IMR-90 (cell line): ENCODE data around the gene EYS. TPM values are rescaled to one million over a fixed set of nuclear protein-coding genes. Genes with fewer than 3 reads are reported as not detected.

Source experiments
- ATAC-seq: fragments of 200-7000 bp; cut with Tn5 transposase; 2 replicates; pipeline ENCODE4 v1.9.1; 2020; ENCODE audit warnings: low read depth, mild to moderate bottlenecking, moderate library complexity
- BruUV-seq: library from RNA; stranded (reverse); fragments of 400-500 nt; replicated peaks from 2 replicates; lab custom pipeline; 2021; lab: Mats Ljungman, UMichigan
- CTCF ChIA-PET: fragments of 300-600 bp; formaldehyde crosslinking; extraction: SDS; loops from one replicate; lab custom pipeline; 2021; ENCODE audit warnings: antibody characterized with exemption; lab: Yijun Ruan, JAX
- POLR2A ChIA-PET: fragments of 300-600 bp; sonication (Branson Sonifier 250); formaldehyde crosslinking; loops from one replicate; lab custom pipeline; 2022; ENCODE audit warnings: antibody characterized with exemption; ENCODE audit not compliant: unreplicated experiment; lab: Charles Lee
- DNase-seq: peaks from one replicate; pipeline ENCODE4 v3.0.0; 2013
- H2AFZ ChIP-seq: replicated peaks from 2 replicates; pipeline ENCODE3; 2013; ENCODE audit warnings: low read length, mild to moderate bottlenecking; ENCODE audit not compliant: poor library complexity
- H2AK5ac ChIP-seq: 2 replicates; pipeline ENCODE4 v1.6.1; 2013; ENCODE audit warnings: low read depth, low read length, inconsistent platforms
- H2AK9ac ChIP-seq: replicated peaks from 2 replicates; pipeline ENCODE3; 2013; ENCODE audit warnings: mild to moderate bottlenecking, low read depth, low read length, moderate library complexity; ENCODE audit not compliant: poor library complexity
- H2BK120ac ChIP-seq: 2 replicates; pipeline ENCODE4 v1.6.1; 2013; ENCODE audit warnings: low read depth, low read length, inconsistent platforms
- H2BK15ac ChIP-seq: 3 replicates; pipeline ENCODE4 v1.6.1; 2013; ENCODE audit warnings: low read depth, low read length, inconsistent platforms
- H2BK20ac ChIP-seq: 2 replicates; pipeline ENCODE4 v1.6.1; 2013; ENCODE audit warnings: low read depth, mild to moderate bottlenecking, inconsistent platforms, low read length, moderate library complexity
- H2BK5ac ChIP-seq: 2 replicates; pipeline ENCODE4 v1.6.1; 2013; ENCODE audit warnings: mild to moderate bottlenecking, low read depth, low read length, inconsistent platforms; ENCODE audit not compliant: poor library complexity, severe bottlenecking
- H3K14ac ChIP-seq: replicated peaks from 2 replicates; pipeline ENCODE4 v1.6.1; 2013; ENCODE audit warnings: low read depth, low read length, inconsistent platforms
- H3K18ac ChIP-seq: 2 replicates; pipeline ENCODE4 v1.6.1; 2013; ENCODE audit warnings: low read depth, low read length, control low read depth
- H3K23ac ChIP-seq: 2 replicates; pipeline ENCODE4 v1.6.1; 2013; ENCODE audit warnings: low read depth, low read length, inconsistent platforms
- H3K27ac ChIP-seq: 2 replicates; pipeline ENCODE4 v1.5.1; 2013; ENCODE audit warnings: mild to moderate bottlenecking, control low read depth, low read length; ENCODE audit not compliant: insufficient read depth
- H3K27me3 ChIP-seq: 2 replicates; pipeline ENCODE4 v1.6.1; 2013; ENCODE audit warnings: low read length; ENCODE audit not compliant: control insufficient read depth, insufficient read depth
- H3K36me3 ChIP-seq: 2 replicates; pipeline ENCODE4 v1.6.1; 2013; ENCODE audit warnings: low read length, mixed read lengths; ENCODE audit not compliant: control insufficient read depth, insufficient read depth
- H3K4ac ChIP-seq: 2 replicates; pipeline ENCODE4 v1.6.1; 2013; ENCODE audit warnings: low read depth, low read length, inconsistent platforms
- H3K4me1 ChIP-seq: 2 replicates; pipeline ENCODE4 v1.6.1; 2013; ENCODE audit warnings: low read length, mixed read lengths; ENCODE audit not compliant: control insufficient read depth, insufficient read depth
- H3K4me2 ChIP-seq: 2 replicates; pipeline ENCODE4 v1.6.1; 2013; ENCODE audit warnings: low read depth, mild to moderate bottlenecking, control low read depth, low read length, moderate library complexity
- H3K4me3 ChIP-seq: 2 replicates; pipeline ENCODE4 v1.5.1; 2013; ENCODE audit warnings: low read depth, mild to moderate bottlenecking, control low read depth, low read length, moderate library complexity; ENCODE audit not compliant: insufficient read depth
- H3K56ac ChIP-seq: 2 replicates; pipeline ENCODE4 v1.6.1; 2013; ENCODE audit warnings: low read length, inconsistent platforms; ENCODE audit not compliant: insufficient read depth; ENCODE audit errors: extremely low read depth
- H3K79me1 ChIP-seq, 2 experiments: 2 replicates each; pipeline ENCODE4 v1.6.1; 2013; ENCODE audit warnings: low read length in 2 of 2, inconsistent platforms in 1 of 2, low read depth in 1 of 2
- H3K9ac ChIP-seq: 2 replicates; pipeline ENCODE4 v1.6.1; 2013; ENCODE audit warnings: low read depth, low read length, control low read depth
- H3K9me1 ChIP-seq: 2 replicates; pipeline ENCODE4 v1.6.1; 2013; ENCODE audit warnings: low read length, inconsistent platforms; ENCODE audit not compliant: insufficient read depth
- H3K9me3 ChIP-seq: 2 replicates; pipeline ENCODE4 v1.6.1; 2013; ENCODE audit warnings: low read length; ENCODE audit not compliant: control insufficient read depth, insufficient read depth
- H4K20me1 ChIP-seq: 2 replicates; pipeline ENCODE4 v1.6.1; 2013; ENCODE audit warnings: low read length, inconsistent platforms; ENCODE audit not compliant: insufficient read depth
- H4K5ac ChIP-seq: 2 replicates; pipeline ENCODE4 v1.6.1; 2013; ENCODE audit warnings: mild to moderate bottlenecking, low read depth, low read length, control low read depth
- H4K8ac ChIP-seq, 2 experiments: 2 replicates each; pipeline ENCODE4 v1.6.1; 2013; ENCODE audit warnings: low read depth in 2 of 2, low read length in 2 of 2, control low read depth in 1 of 2, inconsistent platforms in 1 of 2
- H4K91ac ChIP-seq: 2 replicates; pipeline ENCODE4 v1.6.1; 2013; ENCODE audit warnings: low read depth, low read length, inconsistent platforms; ENCODE audit not compliant: insufficient read depth
- CEBPB ChIP-seq: IDR thresholded peaks from 2 replicates; pipeline ENCODE4 v1.6.1; 2012; ENCODE audit warnings: low read depth, low read length, improper control_type of control experiment
- NFE2L2 ChIP-seq: fragments of 150-350 bp; IDR thresholded peaks from 2 replicates; pipeline ENCODE4 v1.6.1; 2016; ENCODE audit warnings: low read depth, mild to moderate bottlenecking, low read length
- WGBS, 2 experiments: methylation state at CpG; one replicate each; pipeline versions ENCODE4 v1.1.5 to v1.1.7; 2013; ENCODE audit warnings: missing lambda C conversion rate in 2 of 2; ENCODE audit not compliant: insufficient read length in 1 of 2; ENCODE audit errors: extremely low coverage in 2 of 2; 5-methylcytosine and 5-hydroxymethylcytosine counted together
- dilution Hi-C: fragments of 300-500 bp; cut with HindIII; formaldehyde crosslinking; loops from one replicate; pipeline ENCODE4 v1.14.3; 2018; ENCODE audit warnings: low sequenced_read_pairs; ENCODE audit not compliant: unreplicated experiment
- in situ Hi-C: fragments of 300-500 bp; cut with MboI; formaldehyde crosslinking; loops from 3 replicates; pipeline ENCODE4 v1.14.3; 2019; ENCODE audit warnings: low sequenced_read_pairs, inconsistent platforms, mixed read lengths
- intact Hi-C: fragments of 100-400 bp; cut with micrococcal nuclease; formaldehyde crosslinking; loops from 2 replicates; pipeline ENCODE4 v1.10.0; 2022
- polyA plus RNA-seq, 3 experiments: library from polyadenylated mRNA; depleted of rRNA; stranded (reverse); fragments of >200 nt; gene quantifications; 2 replicates each; pipeline ENCODE4 v1.2.3, GENCODE V29; 2012; ENCODE audit warnings: low replicate concordance in 1 of 3
- total RNA-seq: library from RNA; depleted of rRNA; stranded (reverse); fragments of >200 nt; gene quantifications from 2 replicates; pipeline ENCODE4 v1.2.3, GENCODE V29; 2012

Gene EYS
- total and polyA plus RNA-seq, 2 of the 4 experiments (the other 2 are of a cell fraction): under 0.01 TPM; not detected in 1

GRCh38 chr6:64664480-64664879 is 1042.5 kb downstream of the EYS start:
- Histone ChIP-seq H3K4me3 (no peak overlapping the region), H3K9me1 (no peaks in the 10 kb centered on the region), H3K4me1 (no peaks in the 10 kb centered on the region), H3K4me2 (no peak overlapping the region), H4K8ac (no peak overlapping the region), H4K91ac (no peak overlapping the region), H3K4ac (no peak overlapping the region), H3K56ac (no peak overlapping the region), H3K79me1 (no peaks in the 10 kb centered on the region), H2AFZ (no peak overlapping the region), H4K5ac (no peak overlapping the region), H3K23ac (no peak overlapping the region), H4K20me1 (no peaks in the 10 kb centered on the region), H3K27ac (no peak overlapping the region), H2BK20ac (no peak overlapping the region), H2BK5ac (no peak overlapping the region), H3K9ac (no peak overlapping the region), H3K14ac (no peak overlapping the region), H3K18ac (no peak overlapping the region), H3K36me3 (no peaks in the 10 kb centered on the region), H2AK5ac (no peak overlapping the region), H2BK120ac (no peak overlapping the region), H2BK15ac (no peak overlapping the region), H3K27me3 (no peaks in the 10 kb centered on the region), H2AK9ac (no peak overlapping the region), H3K9me3 (0 out of 2 replicates have a peak, but pooled peaks cover 2% of the 10 kb centered on the region)
- dilution Hi-C loops (no loop called here), in situ Hi-C loops (no loop called here), intact Hi-C loops (no loop called here)
- no peak for TF ChIP-seq NFE2L2
- TF ChIP-seq CEBPB: no peak
- CTCF ChIA-PET: interaction anchor here (0.6 kb wide), 1 partner anchor 29 kb away, joined by 4 read pairs; no protein-coding TSS in a partner anchor
- DNase-seq (no peak), ATAC-seq (no peak)
- no TSS peak for BruUV-seq
- POLR2A ChIA-PET: no interaction called here
- WGBS, 2 experiments: no CpG with 5 or more reads among the region's 2 CpGs
